ENCODE measurements around the gene UCP2. TPM values are rescaled to one million over a fixed set of nuclear protein-coding genes. Genes with fewer than 3 reads are reported as not detected.

The UCP2 gene
- total and polyA plus RNA-seq, 2 donors (not counting 3 experiments of a cell fraction or from before 2014, with no cell fraction given), result 16.5 to 24.0 TPM

DNA sequence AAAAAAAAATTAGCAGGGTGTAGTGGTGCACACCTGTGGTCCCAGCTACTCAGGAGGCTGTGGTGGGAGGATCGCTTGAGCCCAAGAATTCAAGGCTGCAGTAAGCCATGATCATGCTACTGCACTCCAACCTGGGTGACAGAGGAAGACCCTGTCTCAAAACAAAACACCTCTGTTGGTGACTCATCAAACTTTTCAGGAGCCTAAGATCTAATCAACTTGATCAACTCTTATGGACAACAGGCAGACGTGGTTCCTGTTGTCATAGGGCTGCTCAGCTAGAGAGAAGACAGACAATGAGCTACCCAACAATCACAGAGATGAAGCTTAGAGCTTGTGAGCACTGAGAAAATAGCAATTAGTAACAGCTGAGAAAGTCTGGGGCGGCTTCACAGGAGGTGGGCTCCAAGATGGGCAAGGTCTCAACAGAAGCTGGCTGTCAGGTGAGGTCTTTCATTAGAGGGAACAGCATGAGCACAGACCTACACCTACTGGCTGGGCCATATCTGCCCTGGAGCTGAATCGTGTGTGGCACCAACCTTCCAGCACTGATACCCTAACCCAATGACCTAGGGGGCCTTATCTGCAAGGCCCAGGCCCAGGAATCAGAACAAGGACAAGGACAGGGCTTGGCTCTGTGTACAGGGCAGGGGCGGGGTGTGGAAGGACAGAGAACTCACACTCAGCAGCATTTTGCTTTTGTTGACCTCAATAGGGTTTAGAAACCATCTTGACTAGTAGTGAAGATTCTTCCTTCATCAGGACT, 33.5 kb upstream of the UCP2 start:
- TF ChIP-seq POLR2A (IDR thresholded peaks at IDR 0.05; ENCODE audit: low read depth, low read length) (no peak), POLR2AphosphoS5 (IDR thresholded peaks at IDR 0.05; ENCODE audit: insufficient read depth, low read depth, low read length) (no peak)
- H3K4me3 ChIP-seq (replicated peaks in 1 of 3; ENCODE audit: insufficient read depth in 1 of 3, low read depth in 1 of 3, low read length in 3 of 3), result no peak overlapping the region
- H3K9me3 ChIP-seq (replicated peaks; ENCODE audit: control insufficient read depth, insufficient read depth, low read length), result no peaks in the 10 kb centered on the region
- no peak overlapping the region for H3K4me2 ChIP-seq (ENCODE audit: insufficient read depth, low read length)
- H3K36me3 ChIP-seq (ENCODE audit: control insufficient read depth in 2 of 2, extremely low read depth in 1 of 2, insufficient read depth in 2 of 2, low read length in 2 of 2), result peaks cover 0 to 11% of the 10 kb centered on the region in 2 experiments
- intact Hi-C loops (cut with micrococcal nuclease) (no loop called here), dilution Hi-C loops (cut with MboI; ENCODE audit: extremely low pct_ligation_motif_present, low sequenced_read_pairs) (no loop called here)
- H3K9me1 ChIP-seq (replicated peaks; ENCODE audit: control insufficient read depth, extremely low read depth, insufficient read depth, low read length), result no peaks in the 10 kb centered on the region
- no peaks in the 10 kb centered on the region for H3K79me2 ChIP-seq (ENCODE audit: control insufficient read depth, insufficient read depth, low read length)
- no peaks in the 10 kb centered on the region for H4K20me1 ChIP-seq (replicated peaks; ENCODE audit: control insufficient read depth, extremely low read depth, insufficient read depth, low read length)
- H3K27ac ChIP-seq (ENCODE audit: insufficient read depth, low read depth, low read length), result no peak overlapping the region
- POLR2A ChIA-PET, result no interaction called here
- FAIRE-seq (no peak), DNase-seq (ENCODE audit: low read depth, low spot score) (no peak)
- H3K27me3 ChIP-seq (ENCODE audit: control insufficient read depth in 2 of 2, insufficient read depth in 2 of 2, low read length in 2 of 2), result no peaks in the 10 kb centered on the region
- no peak overlapping the region for H2AFZ ChIP-seq (ENCODE audit: low read depth, low read length)
- no peaks in the 10 kb centered on the region for H3K4me1 ChIP-seq (ENCODE audit: control insufficient read depth, extremely low read depth, insufficient read depth, low read length)
- CTCF ChIA-PET, result interaction anchor here (0.7 to 2.7 kb wide), 3 partner anchors 10 to 11 kb away, joined by 3 to 5 read pairs (median 3); no protein-coding TSS in a partner anchor
- no TSS peak for BruUV-seq (replicated peaks)
- no peak overlapping the region for H3K9ac ChIP-seq (replicated peaks; ENCODE audit: extremely low read depth, insufficient read depth, low read length)

DNA sequence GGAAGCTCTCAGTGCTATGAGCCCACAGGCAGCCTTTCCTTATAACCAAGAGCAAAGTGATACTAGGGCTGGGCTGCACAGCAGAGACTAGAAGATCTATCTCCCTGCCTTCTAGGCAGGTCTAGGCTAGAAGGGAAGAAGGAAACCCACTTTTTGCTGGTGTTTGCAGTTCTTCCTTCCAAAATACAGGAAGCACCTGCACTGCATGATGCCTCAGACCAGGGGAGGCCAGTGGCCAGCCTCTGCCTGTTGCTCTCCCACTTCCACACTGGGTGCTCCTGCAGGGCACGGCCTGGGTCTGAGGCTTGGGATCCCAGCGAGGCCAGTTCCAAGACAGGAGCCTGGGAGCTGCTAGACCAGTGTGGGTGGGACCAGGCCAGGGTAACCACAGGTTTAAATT, 32.2 kb upstream of the UCP2 start:
- Histone ChIP-seq H3K4me3 (replicated peaks in 1 of 3; ENCODE audit: insufficient read depth in 1 of 3, low read depth in 1 of 3, low read length in 3 of 3) (no peak overlapping the region), H2AFZ (ENCODE audit: low read depth, low read length) (no peak overlapping the region), H3K4me1 (ENCODE audit: control insufficient read depth, extremely low read depth, insufficient read depth, low read length) (no peaks in the 10 kb centered on the region), H3K9me1 (replicated peaks; ENCODE audit: control insufficient read depth, extremely low read depth, insufficient read depth, low read length) (no peaks in the 10 kb centered on the region), H3K79me2 (ENCODE audit: control insufficient read depth, insufficient read depth, low read length) (no peaks in the 10 kb centered on the region), H3K4me2 (ENCODE audit: insufficient read depth, low read length) (no peak overlapping the region), H3K9me3 (replicated peaks; ENCODE audit: control insufficient read depth, insufficient read depth, low read length) (no peaks in the 10 kb centered on the region), H3K27ac (ENCODE audit: insufficient read depth, low read depth, low read length) (no peak overlapping the region), H3K36me3 (ENCODE audit: control insufficient read depth in 2 of 2, extremely low read depth in 1 of 2, insufficient read depth in 2 of 2, low read length in 2 of 2) (peaks cover 0 to 11% of the 10 kb centered on the region in 2 experiments), H4K20me1 (replicated peaks; ENCODE audit: control insufficient read depth, extremely low read depth, insufficient read depth, low read length) (no peaks in the 10 kb centered on the region), H3K9ac (replicated peaks; ENCODE audit: extremely low read depth, insufficient read depth, low read length) (no peak overlapping the region), H3K27me3 (ENCODE audit: control insufficient read depth in 2 of 2, insufficient read depth in 2 of 2, low read length in 2 of 2) (no peaks in the 10 kb centered on the region)
- BruUV-seq (replicated peaks), result no TSS peak
- TF ChIP-seq JUN (IDR thresholded peaks at IDR 0.05; ENCODE audit: borderline replicate concordance, insufficient read depth, insufficient read length, low read depth), result no peak
- TF ChIP-seq EZH2 (IDR thresholded peaks at IDR 0.05; ENCODE audit: borderline replicate concordance, low read depth, low read length, severe bottlenecking), result no peak
- dilution Hi-C loops (cut with MboI; ENCODE audit: extremely low pct_ligation_motif_present, low sequenced_read_pairs), result no loop called here
- DNase-seq (ENCODE audit: low read depth, low spot score), result no peak
- CTCF ChIA-PET, result interaction anchor here (0.7 to 2.7 kb wide), 4 partner anchors 10 to 17 kb away, joined by 3 to 5 read pairs (median 4); no protein-coding TSS in a partner anchor
- no peak for FAIRE-seq
- POLR2A ChIA-PET, result no interaction called here
- intact Hi-C loops (cut with micrococcal nuclease), result no loop called here
